Fibroblast of the conjunctiva (primary cell): ENCODE data around the gene PDE4A.
"Not testable (repeated sequence)": the region's sequence is repeated elsewhere in the genome, so short reads cannot be mapped to it uniquely, and the experiment has no call there.

Source experiments
- DNase-seq: peaks from one replicate; pipeline ENCODE4 v3.0.0-alpha.2; 2010; ENCODE audit warnings: low read depth

Gene PDE4A

DNA sequence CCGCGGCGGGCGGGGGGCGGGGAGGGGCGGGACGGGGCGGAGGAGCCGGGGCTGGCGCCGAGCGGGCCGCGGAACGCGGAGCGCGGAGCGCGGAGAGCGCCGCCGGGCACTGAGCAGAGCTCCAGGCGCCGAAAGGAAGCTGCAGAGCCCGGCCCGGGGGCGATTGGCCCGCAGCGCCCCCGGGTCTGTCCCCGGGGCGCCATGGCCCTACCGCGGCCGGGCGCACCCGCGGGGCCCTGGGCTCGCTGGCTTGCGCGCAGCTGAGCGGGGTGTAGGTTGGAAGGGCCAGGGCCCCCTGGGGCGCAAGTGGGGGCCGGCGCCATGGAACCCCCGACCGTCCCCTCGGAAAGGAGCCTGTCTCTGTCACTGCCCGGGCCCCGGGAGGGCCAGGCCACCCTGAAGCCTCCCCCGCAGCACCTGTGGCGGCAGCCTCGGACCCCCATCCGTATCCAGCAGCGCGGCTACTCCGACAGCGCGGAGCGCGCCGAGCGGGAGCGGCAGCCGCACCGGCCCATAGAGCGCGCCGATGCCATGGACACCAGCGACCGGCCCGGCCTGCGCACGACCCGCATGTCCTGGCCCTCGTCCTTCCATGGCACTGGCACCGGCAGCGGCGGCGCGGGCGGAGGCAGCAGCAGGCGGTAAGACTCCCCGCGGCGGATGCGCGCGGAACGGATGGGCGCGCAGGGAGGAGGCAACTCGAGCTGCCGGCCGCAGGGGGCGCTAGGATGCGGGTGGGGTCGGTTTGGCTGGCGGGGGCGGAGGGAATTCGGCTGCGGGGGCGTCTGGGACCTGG lies at the start of gene PDE4A:
PDE4A (plus strand) TSS at position 95 of the 796 bp plus-strand sequence; CDS start at position 322, 227 bp downstream.
- DNase-seq = no peak

GRCh38 chr19:10372690-10373089 lies 47.6 kb upstream of the PDE4A start:
- DNase-seq = no peak

- no peak for DNase-seq
These were observed 45.4 kb upstream of the PDE4A start for GRCh38 chr19:10374931-10375330.

GRCh38 chr19:10377140-10377640 lies 43.1 kb upstream of the PDE4A start:
- DNase-seq = not testable (repeated sequence)

- no peak for DNase-seq
These were observed 42.2 kb upstream of the PDE4A start for GRCh38 chr19:10378124-10378523.

- no peak for DNase-seq
These were observed 40.4 kb upstream of the PDE4A start for GRCh38 chr19:10379880-10380312.

DNA sequence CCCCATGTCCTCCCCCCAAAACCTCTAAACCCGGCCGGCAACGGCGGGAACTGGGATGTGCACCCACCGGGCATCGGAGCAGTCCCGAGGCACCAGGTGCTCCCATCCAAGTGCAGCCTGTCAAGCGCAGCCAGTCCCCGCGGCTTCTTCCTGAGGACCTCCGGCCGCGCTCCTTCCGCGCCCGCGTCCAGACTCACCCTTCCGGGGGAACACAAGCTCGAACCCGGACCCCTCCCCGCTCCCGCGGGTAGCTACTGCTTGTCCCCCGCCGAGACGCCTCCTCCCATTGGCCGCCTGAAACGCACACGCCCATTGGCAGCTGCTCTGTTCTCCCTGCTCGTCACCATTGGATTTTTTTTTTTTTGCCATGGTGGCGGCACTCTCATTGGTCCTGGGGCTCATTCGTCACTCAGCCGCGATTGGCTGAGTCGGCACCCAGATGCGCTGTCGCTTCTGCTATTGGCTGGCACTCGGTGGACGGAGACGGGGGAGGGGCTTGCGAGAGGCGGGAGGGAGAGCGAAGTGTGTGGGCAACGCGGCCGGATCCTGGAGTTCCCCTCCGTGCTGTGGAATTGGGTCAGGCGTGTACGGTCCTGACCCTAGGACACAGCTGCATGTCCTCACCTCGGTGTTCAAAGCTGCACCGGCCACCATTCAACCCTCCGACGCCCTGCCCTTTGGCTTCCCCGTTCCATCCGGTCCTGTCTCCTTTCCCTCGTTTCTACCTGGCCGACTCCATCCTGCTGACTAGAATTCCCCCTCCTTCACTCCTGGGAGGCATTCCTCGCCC lies 39.8 kb upstream of the PDE4A start, which contains the start of gene TYK2:
TYK2 (minus strand) TSS at position 260 of the 790 bp plus-strand sequence. CDS start 2,166 bp downstream, outside the sequence.
- DNase-seq = peak; percentile 99

- not testable (repeated sequence) for DNase-seq
These were observed 37.2 kb upstream of the PDE4A start for GRCh38 chr19:10383223-10383499.

GRCh38 chr19:10384580-10384979 lies 35.8 kb upstream of the PDE4A start:
- DNase-seq = no peak

GRCh38 chr19:10388957-10389356 lies 31.4 kb upstream of the PDE4A start:
- DNase-seq = peak; percentile 57

- no peak for DNase-seq
These were observed 30.5 kb upstream of the PDE4A start for GRCh38 chr19:10389863-10390262.

- DNase-seq = peak; percentile 50
These were observed 29.6 kb upstream of the PDE4A start for GRCh38 chr19:10390652-10391286.

DNA sequence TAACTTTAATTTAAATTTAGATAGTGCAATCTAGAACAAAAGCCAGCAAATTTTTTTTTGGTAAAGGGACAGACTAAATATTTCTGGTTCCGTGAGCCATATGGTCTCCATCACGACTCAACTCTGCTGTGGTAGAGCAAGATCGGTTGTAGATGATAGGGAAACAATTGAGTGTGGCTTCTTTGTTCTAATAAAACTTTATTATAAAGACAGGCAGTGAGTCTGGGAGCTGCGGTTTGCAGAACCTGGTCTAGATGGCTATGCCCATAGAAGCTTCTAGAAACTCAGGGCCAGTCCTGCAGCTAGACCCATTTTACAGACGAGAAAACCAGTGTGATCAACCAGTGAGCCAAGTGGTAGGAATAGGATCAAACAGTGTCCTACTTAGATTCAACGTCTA lies 28.2 kb upstream of the PDE4A start:
- no peak for DNase-seq

DNA sequence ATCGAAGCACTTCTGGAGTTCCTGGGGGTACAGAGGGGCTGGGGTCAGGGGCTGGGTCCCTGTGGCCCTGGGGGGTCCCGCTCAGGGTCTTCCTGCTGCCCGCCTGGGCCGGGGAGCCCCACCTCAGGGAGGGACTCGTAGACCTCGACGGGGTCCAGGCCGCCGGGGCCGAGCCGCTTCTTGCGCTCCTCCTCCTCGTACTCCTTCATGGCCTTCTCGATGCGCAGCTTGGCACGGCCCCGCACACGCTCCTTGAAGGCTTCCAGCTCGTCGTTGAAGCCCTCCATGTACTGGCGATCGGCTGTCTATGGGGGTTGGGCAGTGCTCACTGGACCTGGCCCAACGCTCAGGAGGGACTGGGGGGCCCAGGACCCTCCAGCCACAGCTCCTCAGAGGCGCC lies 27.2 kb upstream of the PDE4A start:
- no peak for DNase-seq

GRCh38 chr19:10395003-10395402 lies 25.3 kb upstream of the PDE4A start:
- no peak for DNase-seq

GRCh38 chr19:10395436-10395835 lies 24.9 kb upstream of the PDE4A start:
- no peak for DNase-seq

GRCh38 chr19:10395917-10396316 lies 24.4 kb upstream of the PDE4A start:
- DNase-seq = no peak

- no peak for DNase-seq
These were observed 21.5 kb upstream of the PDE4A start for GRCh38 chr19:10398819-10399218.

DNA sequence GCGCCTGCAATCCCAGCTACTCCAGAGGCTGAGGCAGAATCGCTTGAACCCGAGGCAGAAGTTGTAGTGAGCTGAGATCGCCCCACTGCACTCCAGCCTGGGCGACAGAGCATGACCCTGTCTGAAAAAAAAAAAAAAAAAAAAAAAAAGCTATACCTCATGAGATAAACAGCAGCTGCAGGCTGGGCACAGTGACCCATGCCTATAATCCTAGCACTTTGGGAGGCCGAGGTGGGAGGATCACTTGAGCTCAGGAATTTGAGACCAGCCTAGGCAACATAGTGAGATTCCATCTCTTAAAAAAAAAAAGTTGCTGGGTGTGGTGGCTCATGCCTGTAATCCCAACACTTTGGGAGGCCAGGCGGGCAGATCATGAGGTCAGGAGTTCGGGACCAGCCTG lies 21.0 kb upstream of the PDE4A start:
- not testable (repeated sequence) for DNase-seq

DNA sequence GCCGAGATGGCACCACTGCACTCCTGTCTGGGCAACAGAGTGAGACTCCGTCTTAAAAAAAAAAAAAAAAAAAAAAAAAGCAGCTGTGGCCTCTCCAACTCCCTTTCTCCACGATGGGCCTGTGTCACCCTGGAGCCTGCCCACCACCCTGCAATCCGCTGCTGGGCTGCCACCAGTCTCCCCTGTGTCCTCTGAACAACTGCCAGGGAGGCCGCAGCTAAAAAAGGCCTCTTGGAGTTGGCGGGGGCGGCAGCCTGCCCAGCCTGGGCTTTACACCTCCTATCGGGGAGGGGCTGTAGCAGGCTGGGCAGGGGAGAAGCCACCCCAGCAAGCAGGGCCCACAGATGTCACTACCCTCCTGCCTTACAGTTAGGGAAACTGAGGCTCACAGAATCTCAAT lies 20.5 kb upstream of the PDE4A start:
- DNase-seq = no peak

- no peak for DNase-seq
These were observed 17.8 kb upstream of the PDE4A start for GRCh38 chr19:10402441-10403038.
